HG03097 (cell line): Measurements from ENCODE around the gene PRKCZ.

ENCODE experiments used
- ATAC-seq: cut with Tn5 transposase; IDR thresholded peaks from one replicate; pipeline ENCODE4 v1.9.1; 2021; ENCODE audit not compliant: unreplicated experiment, low FRiP score

PRKCZ gene

DNA sequence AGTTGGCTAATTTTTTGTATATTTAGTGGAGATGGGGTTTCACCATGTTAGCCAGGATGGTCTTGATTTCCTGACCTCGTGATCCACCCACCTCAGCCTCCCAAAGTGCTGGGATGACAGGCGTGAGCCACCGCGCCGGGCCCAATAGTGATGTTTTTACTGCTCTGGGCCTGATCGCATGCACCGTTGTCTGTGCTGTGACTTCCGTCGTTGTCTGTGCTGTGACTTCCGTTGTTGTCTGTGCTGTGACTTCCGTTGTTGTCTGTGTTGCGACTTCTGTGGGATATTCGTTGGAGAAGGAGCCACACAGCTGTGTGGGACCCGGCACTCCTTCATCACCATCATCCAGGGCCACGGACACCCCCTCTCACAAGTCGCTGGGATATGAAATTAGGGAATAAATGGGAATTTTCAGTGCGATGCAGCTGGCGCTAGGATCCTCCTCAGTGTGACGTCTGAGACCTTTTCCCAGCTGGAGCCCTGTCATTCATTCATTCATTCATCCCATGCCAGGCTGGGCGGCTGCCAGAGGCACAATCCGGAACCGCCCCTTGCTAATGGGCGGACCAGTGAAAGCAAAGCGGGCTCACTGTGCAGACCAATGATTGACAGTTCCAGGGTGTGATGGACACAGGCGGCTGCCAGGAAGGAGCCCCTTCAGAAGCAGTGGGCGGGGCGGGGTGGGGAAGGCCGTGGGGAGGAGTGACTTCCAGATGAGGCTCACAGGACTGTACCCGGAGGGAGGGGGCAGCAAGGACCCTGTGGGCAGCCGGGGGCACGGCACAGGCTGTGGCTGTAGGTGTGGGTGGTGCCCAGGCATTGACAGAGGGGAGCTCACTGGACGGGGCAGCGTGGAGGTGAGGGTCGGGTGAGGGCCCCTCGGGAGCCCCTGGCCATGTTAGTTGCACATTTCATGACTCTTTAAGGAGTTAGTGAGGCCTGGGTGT lies 48.9 kb downstream of the PRKCZ start:
- no peak for ATAC-seq

- no peak for ATAC-seq
Measured at GRCh38 chr1:2099886-2100779, 49.9 kb downstream of the PRKCZ start.

- ATAC-seq = no peak
Measured at GRCh38 chr1:2100780-2101108, 50.5 kb downstream of the PRKCZ start.

DNA sequence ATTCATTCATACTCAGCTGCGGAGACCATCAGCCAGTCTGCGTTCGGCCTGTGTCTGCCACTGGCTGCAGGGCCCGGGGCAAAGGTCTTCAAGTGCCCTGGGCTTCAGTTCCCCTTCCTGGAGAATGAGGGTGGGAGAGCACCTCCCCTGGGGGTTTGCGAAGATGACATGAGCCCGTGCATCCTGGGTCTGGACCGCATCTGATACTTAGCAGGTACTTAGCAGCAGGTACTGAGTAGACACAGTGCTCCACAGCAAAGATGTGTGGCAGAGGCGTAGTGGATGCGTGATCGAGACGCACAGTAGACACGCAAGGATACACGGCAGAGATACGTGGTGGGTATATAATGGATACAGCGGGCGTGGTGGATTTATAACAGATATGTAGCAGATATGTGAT lies 51.3 kb downstream of the PRKCZ start:
- ATAC-seq = no peak

- no peak for ATAC-seq
Measured at GRCh38 chr1:2101946-2102345, 51.7 kb downstream of the PRKCZ start.

DNA sequence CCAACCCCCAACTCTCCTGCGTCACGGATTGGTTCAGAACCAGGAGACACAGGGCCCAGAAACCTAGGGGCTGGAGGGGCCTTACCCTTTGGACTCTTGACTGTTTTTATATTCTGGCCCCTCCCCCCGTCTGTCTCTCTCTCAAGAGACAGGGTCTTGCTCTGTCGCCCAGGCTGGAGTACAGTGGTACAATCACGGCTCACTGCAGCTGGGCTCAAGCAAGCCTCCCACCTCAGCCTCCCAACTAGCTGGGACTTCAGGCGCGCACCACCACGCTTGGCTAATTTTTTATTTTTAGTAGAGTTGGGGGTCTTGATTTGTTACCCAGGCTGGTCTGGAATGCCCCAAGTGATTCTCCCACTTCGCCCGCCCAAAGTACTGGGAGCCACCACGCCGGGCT lies 52.5 kb downstream of the PRKCZ start:
- no peak for ATAC-seq

DNA sequence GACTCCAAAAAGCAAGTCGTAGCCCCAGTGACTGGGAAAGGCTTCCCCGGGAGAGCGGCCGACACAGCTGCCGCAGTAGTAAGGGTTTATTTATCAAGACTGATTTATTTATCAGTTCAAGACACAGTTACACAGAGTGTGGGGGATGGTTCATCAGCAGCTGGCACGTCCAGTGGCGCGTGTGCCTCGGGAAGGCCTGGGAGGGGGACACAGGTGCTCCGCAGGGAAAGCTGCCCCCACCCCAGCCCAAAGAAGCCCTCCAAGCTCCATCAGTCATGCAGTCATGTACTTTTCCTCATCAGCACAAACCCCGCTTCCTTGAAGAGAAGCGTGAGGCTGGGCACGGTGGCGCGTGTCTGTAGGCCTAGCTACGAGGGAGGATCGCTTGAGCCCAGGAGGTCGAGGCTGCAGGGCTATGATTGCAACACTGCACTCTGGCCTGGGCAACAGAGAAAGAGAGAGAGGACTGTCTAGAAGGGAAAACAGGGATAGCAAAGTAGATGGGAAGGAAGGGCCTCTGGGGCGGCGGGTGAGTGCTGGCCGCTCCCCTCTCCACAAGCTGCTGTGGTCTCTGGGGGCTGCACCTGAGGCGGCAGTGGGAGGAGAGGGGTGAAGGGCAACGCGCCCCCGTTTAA lies 53.2 kb downstream of the PRKCZ start:
- no peak for ATAC-seq

- ATAC-seq = no peak
Measured at GRCh38 chr1:2103901-2104590, 53.8 kb downstream of the PRKCZ start.

DNA sequence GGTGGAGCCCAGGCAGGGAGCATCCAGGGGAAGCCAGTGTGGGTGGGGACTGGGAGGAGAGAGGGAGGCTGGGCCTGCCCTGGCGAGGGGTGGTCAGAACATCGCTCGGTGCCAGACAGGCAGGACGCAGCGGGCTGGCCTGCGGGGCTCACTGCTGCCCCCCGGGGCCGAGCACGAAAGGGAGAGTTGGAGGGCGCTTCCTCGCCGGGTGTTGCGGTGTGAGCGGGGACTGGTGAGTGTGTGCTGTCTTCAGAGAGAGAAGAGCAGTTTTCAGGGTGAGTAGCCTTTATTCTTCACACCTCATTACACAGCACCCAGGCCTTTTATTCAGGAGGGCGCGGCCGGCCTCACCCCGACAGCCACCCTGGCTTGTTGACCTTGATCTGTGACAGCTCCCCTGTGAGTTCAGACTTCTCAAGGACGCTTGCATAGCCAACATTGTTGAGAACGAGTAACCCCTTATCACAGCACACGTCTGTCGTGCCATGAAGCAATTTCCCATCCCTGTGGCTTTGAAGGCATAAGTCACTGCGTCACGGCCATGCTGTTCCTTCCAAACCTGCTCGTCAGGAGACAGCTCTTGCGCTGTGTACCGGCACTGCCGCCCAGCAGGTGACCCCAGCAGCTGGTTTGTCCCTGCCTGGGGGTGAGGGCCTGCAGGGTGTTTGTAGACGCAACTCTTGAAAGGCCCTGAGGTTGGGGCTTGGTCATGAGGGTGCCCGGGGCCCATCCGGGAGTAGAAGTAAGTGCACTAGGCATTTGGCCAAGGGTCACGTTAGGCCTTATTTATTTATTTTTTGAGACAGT lies 54.6 kb downstream of the PRKCZ start:
- ATAC-seq = no peak

DNA sequence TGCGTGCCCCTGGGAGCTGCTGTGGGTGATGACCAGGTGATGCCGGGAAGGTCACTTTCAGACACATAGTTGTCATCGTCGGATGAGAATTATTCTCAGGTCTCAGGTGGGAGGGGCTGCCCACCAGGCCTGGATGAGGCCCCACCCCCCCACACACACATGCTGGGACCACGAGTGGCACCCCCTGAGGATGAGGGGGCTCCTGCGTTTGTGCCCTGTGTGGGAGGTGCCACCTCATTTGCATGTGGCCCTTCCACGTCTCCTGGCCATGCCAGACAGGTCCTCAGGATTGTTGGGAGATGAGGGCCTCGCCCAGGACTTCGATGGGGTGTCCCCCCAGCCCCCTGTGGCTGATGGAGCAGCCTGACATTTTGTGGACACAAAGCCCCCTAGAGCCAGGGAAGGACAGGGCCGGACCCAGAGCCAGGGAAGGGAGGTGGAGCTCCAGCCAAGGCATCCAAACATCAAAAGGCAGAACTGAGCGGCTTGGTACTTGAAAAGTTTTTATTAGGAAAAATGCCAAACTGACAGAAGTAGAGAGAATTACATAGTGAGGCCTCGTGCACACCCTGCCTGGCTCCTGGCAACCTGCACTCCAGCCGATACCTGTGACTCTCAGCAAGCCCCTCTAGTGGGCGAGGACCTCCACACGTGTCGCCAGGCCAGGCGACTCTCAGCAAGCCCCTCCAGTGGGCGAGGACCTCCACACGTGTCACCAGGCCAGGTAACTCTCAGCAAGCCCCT lies 55.7 kb downstream of the PRKCZ start:
- no peak for ATAC-seq

DNA sequence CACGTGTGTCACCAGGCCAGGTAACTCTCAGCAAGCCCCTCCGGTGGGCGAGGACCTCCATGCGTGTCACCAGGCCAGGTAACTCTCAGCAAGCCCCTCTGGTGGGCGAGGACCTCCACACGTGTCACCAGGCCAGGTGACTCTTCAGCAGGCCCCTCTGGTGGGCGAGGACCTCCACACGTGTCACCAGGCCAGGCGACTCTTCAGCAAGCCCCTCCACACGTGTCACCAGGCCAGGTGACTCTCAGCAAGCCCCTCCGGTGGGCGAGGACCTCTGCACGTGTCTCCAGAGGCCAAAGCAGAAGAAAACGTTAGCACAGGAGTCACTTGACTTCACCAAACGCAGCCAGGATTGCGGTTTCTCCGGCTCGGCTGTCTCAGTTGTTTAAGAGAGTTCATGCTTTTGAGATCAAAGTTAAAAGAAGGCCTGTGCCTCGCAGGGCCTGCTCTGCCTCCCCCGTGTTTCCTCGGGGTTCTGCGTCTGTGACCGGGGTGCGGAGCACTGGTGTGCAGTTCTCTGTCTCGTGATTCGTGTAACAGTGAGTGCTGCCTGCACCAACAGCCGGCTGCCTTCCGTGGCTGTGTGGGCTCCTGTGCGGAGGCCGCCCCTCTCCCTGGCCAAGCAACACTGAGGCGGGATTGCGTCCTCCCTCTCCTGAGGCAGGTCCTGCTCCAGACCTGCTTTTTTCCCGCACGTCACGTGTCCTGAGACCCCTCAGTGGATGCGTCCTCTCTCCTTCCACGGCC lies 56.6 kb downstream of the PRKCZ start:
- no peak for ATAC-seq

GRCh38 chr1:2107586-2108212 lies 57.5 kb downstream of the PRKCZ start:
- no peak for ATAC-seq

DNA sequence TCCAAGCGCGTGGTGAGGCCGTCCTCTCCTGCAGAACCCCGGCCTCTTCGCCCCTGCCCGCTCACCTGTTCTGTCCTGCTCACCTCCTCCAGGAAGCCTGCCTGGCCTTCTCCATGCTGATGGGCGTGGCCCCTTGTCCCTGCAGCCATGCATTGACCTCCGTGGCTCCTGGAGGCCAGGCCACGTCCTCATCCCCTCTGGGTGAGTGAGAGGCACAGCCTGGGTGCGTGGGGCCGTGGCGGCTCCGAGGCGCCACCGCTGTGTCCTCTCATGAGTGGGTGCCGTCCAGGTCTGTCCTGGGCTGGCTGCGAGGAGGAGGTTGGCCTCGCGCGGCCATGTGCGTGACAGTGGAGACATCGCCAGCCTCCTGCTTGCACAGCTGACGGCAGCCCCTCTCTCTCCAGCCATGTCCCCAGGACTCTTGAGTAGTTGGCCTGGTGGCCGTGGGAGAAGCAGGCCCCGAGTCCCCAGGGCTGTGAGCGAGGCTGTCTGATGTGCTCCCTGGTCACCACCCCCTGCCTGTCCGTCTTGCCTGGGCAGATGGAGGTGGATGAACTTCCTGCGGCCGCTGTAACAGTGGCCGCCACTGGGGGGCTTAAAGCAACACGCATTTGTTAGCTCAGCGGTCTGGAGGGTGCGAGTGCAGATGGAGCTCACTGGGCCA lies 58.1 kb downstream of the PRKCZ start:
- no peak for ATAC-seq

- no peak for ATAC-seq
Measured at GRCh38 chr1:2108877-2109580, 58.8 kb downstream of the PRKCZ start.

- ATAC-seq = no peak
Measured at GRCh38 chr1:2109581-2110021, 59.4 kb downstream of the PRKCZ start.

DNA sequence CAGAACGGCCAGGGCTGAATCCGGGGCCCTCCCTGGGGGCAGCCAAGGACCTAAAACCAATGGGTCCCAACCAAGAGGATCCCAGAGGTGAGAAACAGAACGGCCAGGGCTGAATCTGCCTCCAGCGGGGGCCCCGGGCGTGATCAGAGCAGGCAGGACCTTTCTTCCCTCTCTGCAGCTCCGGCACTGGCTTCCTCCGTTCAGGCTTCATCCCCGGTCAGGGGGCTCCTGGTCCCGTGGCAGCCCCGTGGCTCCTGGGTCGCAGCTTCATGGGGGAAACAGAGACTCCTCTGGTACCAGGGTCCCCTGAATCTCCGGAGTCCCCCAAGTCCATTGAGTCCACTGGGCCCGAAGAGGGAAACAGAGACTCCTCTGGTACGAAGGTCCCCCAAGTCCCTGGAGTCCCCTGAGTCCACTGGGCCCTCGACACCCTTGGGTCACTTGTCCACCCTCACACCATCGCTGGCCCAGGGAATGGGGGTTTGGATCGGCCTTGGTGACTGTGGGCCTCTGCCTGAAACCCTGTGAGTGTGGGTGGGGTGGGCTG lies 60.1 kb downstream of the PRKCZ start:
- ATAC-seq = no peak
